Measurements from ENCODE around the gene CTDSP1.

GRCh38 chr2:218391202-218391601 lies 8.5 kb upstream of the CTDSP1 start:
- TF ChIP-seq CTCF (IDR thresholded peaks at IDR 0.05; ENCODE audit: poor library complexity, severe bottlenecking) (no peak), REST (IDR thresholded peaks at IDR 0.05; ENCODE audit: borderline replicate concordance) (no peak), RAD21 (conservative IDR thresholded peaks at IDR 0.05) (no peak), TAF1 (IDR thresholded peaks at IDR 0.05; ENCODE audit: low read depth) (no peak)
